Measurements from ENCODE around the gene RNGTT. TPM values are rescaled to one million over a fixed set of nuclear protein-coding genes. Genes with fewer than 3 reads are reported as not detected.
"Not testable (repeated sequence)": the region's sequence is repeated elsewhere in the genome, so short reads cannot be mapped to it uniquely, and the experiment has no call there.

The RNGTT gene
- total RNA-seq, 1 donor from 2014 or later: 14.6 TPM

- Mint-ChIP-seq H3K27ac (ENCODE audit: unreplicated experiment) (no peak overlapping the region), H3K27me3 (ENCODE audit: unreplicated experiment) (peaks cover 2% of the 10 kb centered on the region), H3K9me3 (ENCODE audit: unreplicated experiment) (no peaks in the 10 kb centered on the region), H3K4me1 (ENCODE audit: unreplicated experiment) (peaks cover 8% of the 10 kb centered on the region), H3K36me3 (ENCODE audit: low read depth, unreplicated experiment) (no peaks in the 10 kb centered on the region), H3K4me3 (ENCODE audit: unreplicated experiment) (no peak overlapping the region)
- no peak for TF ChIP-seq CTCF (IDR thresholded peaks at IDR 0.05; ENCODE audit: unreplicated experiment)
- DNase-seq (ENCODE audit: low spot score): no peak
Measured at GRCh38 chr6:88741939-88742338, 221.5 kb downstream of the RNGTT start.

GRCh38 chr6:88741071-88741470, 222.3 kb downstream of the RNGTT start:
- H3K27me3 Mint-ChIP-seq (ENCODE audit: unreplicated experiment): peaks cover 2% of the 10 kb centered on the region
- no peak for DNase-seq (ENCODE audit: low spot score)
- peaks cover 8% of the 10 kb centered on the region for H3K4me1 Mint-ChIP-seq (ENCODE audit: unreplicated experiment)
- no peak overlapping the region for H3K4me3 Mint-ChIP-seq (ENCODE audit: unreplicated experiment)
- no peak overlapping the region for H3K27ac Mint-ChIP-seq (ENCODE audit: unreplicated experiment)
- TF ChIP-seq CTCF (IDR thresholded peaks at IDR 0.05; ENCODE audit: unreplicated experiment): no peak
- H3K36me3 Mint-ChIP-seq (ENCODE audit: low read depth, unreplicated experiment): no peaks in the 10 kb centered on the region
- no peaks in the 10 kb centered on the region for H3K9me3 Mint-ChIP-seq (ENCODE audit: unreplicated experiment)

DNA sequence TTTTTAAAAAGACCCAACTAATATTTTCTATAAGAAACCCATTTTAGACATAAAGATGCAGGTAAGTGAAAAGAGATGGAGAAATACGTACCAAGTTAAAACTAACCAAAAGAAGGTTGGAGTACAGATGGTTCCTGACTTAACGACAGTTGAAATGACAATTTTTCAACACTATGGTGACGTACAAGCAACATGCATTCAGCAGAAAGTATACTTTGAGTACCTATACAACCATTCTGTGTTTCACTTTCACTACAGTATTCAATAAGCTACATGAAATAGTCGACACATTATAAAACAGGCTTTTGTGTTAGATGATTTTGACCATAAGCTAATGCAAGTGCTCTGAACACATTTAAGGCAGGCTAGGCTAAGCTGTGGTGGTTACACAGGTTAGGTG, 228.9 kb downstream of the RNGTT start:
- H3K4me1 Mint-ChIP-seq (ENCODE audit: unreplicated experiment): peaks cover 21% of the 10 kb centered on the region
- no peak overlapping the region for H3K27ac Mint-ChIP-seq (ENCODE audit: unreplicated experiment)
- H3K27me3 Mint-ChIP-seq (ENCODE audit: unreplicated experiment): peaks cover 2% of the 10 kb centered on the region

DNA sequence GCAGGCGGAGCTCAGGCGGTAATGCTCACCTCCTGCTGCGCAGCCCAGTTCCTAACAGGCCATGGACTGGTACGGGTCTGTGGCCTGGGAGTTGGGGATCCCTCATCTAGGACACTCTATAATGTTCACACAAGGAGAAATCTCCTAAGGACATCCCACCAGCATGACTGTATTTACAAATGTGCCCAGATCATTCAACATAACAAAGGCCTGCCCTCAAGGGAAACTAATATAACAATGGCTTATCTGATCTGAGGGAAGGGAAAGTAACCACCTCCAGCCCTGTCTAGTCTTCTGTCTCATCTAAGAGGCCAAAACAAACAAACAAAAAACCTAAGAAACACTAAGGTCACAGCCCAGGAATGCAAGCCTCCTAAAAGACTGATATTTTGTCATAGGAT, 232.8 kb downstream of the RNGTT start:
- Mint-ChIP-seq H3K4me1 (ENCODE audit: unreplicated experiment) (peaks cover 48% of the 10 kb centered on the region), H3K27ac (ENCODE audit: unreplicated experiment) (peak overlapping the region; percentile 73), H3K9me3 (ENCODE audit: unreplicated experiment) (no peaks in the 10 kb centered on the region), H3K27me3 (ENCODE audit: unreplicated experiment) (peaks cover 5% of the 10 kb centered on the region), H3K4me3 (ENCODE audit: unreplicated experiment) (no peak overlapping the region), H3K36me3 (ENCODE audit: low read depth, unreplicated experiment) (no peaks in the 10 kb centered on the region)
- no peak for TF ChIP-seq CTCF (IDR thresholded peaks at IDR 0.05; ENCODE audit: unreplicated experiment)
- no peak for DNase-seq (ENCODE audit: low spot score)

More for the DNA sequence above, 228.9 kb downstream of the RNGTT start:
- no peak overlapping the region for H3K4me3 Mint-ChIP-seq (ENCODE audit: unreplicated experiment)
- no peak for TF ChIP-seq CTCF (IDR thresholded peaks at IDR 0.05; ENCODE audit: unreplicated experiment)
- no peaks in the 10 kb centered on the region for H3K9me3 Mint-ChIP-seq (ENCODE audit: unreplicated experiment)
- H3K36me3 Mint-ChIP-seq (ENCODE audit: low read depth, unreplicated experiment): no peaks in the 10 kb centered on the region
- no peak for DNase-seq (ENCODE audit: low spot score)

- Mint-ChIP-seq H3K27me3 (ENCODE audit: unreplicated experiment) (peaks cover 7% of the 10 kb centered on the region), H3K4me3 (ENCODE audit: unreplicated experiment) (no peak overlapping the region), H3K27ac (ENCODE audit: unreplicated experiment) (no peak overlapping the region), H3K36me3 (ENCODE audit: low read depth, unreplicated experiment) (peaks cover 4% of the 10 kb centered on the region), H3K4me1 (ENCODE audit: unreplicated experiment) (peaks cover 58% of the 10 kb centered on the region), H3K9me3 (ENCODE audit: unreplicated experiment) (no peaks in the 10 kb centered on the region)
- no peak for TF ChIP-seq CTCF (IDR thresholded peaks at IDR 0.05; ENCODE audit: unreplicated experiment)
- no peak for DNase-seq (ENCODE audit: low spot score)
Measured at GRCh38 chr6:88728756-88729155, 234.7 kb downstream of the RNGTT start.

- H3K9me3 Mint-ChIP-seq (ENCODE audit: unreplicated experiment); H3K36me3 Mint-ChIP-seq (ENCODE audit: low read depth, unreplicated experiment); H3K4me3 Mint-ChIP-seq (ENCODE audit: unreplicated experiment); H3K27me3 Mint-ChIP-seq (ENCODE audit: unreplicated experiment); DNase-seq (ENCODE audit: low spot score): not testable (repeated sequence)
- Mint-ChIP-seq H3K4me1 (ENCODE audit: unreplicated experiment) (peaks cover 62% of the 10 kb centered on the region), H3K27ac (ENCODE audit: unreplicated experiment) (peak overlapping the region; percentile 91)
Measured at GRCh38 chr6:88726409-88726808, 237.0 kb downstream of the RNGTT start.

Measured in endothelial cell (in vitro differentiated cells).